Activated CD4-positive, alpha-beta T cell treated with anti-CD3 and anti-CD28 coated beads for 1 hour (primary cell): Measurements from ENCODE around the gene CTNNA1.
"Not testable (repeated sequence)": the region's sequence is repeated elsewhere in the genome, so short reads cannot be mapped to it uniquely, and the experiment has no call there.

Experiments used
- DNase-seq: peaks from one replicate; pipeline ENCODE4 v3.0.0-alpha.2; 2020

CTNNA1 gene

GRCh38 chr5:138820695-138821094, 67.5 kb downstream of the CTNNA1 start:
- no peak for DNase-seq

DNA sequence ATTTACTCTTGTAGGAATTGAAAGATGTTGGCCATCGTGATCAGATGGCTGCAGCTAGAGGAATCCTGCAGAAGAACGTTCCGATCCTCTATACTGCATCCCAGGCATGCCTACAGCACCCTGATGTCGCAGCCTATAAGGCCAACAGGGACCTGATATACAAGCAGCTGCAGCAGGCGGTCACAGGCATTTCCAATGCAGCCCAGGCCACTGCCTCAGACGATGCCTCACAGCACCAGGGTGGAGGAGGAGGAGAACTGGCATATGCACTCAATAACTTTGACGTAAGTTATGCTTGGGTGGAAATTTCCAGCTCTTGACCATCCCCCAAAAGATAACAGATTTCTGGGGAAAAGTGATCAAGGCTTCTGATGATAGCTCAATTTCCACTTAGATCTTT, 71.3 kb downstream of the CTNNA1 start:
- no peak for DNase-seq

DNA sequence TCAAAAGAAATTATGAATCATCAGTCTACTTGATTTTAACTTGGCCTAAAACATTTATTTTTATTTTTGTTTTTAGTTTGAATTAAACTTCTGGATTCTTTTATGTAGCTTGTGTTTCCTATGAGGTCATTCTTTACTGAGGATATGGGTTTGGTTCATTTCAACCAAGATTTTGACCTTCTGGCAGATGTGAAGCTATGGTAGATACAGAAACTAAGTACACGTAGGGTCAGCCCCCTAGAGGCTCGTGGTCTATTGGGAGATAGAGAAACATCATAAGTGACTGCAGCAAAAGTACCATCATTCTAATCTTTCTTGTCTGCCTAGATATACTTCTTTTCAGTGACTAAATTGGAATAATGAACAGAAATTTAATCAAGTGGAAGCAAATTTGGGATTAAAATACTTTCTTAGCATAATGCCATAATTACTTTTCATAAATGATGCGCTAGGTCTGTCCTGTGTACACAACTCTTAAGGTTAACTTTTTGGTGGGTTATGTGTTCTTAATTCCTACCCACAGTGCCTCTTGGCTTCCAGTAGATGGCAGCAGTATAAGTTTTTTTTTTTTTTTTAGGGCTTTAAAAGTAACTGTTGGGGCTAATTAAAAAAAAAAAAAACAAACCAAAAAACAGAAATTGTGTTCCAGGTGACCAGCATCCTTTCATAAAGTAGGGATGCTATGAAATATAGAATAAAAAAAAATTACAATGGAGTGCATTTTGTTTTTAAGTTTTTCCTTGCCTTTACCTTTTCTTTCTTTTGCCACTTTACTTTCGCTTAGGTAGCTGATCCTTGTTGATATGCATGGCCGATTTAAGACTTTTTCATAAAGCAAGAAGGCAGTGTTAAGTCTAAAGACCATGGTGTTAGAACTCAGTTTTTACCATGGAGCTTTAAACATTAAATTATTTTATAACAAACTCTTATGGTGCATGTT, 72.0 kb downstream of the CTNNA1 start:
- no peak for DNase-seq

DNA sequence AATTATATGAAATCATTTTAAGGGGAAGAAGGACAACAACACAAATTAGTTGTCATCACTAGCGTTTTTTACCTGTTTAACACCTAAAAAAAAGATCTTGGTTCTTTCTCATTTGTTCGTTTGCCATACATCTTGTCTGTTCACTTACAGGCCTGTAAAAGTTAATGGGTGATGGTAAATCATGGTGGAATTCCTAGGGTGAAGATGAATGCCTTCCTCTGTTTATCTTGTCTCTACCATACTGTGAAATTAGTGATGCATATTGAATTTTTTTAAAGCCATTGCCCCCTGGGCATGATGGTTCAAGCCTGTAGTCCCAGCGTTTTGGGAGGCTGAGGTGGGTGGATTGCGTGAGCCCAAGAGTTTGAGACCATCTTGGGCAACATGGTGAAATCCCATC, 75.3 kb downstream of the CTNNA1 start:
- no peak for DNase-seq

GRCh38 chr5:138829341-138829740, 76.1 kb downstream of the CTNNA1 start:
- DNase-seq = no peak

DNA sequence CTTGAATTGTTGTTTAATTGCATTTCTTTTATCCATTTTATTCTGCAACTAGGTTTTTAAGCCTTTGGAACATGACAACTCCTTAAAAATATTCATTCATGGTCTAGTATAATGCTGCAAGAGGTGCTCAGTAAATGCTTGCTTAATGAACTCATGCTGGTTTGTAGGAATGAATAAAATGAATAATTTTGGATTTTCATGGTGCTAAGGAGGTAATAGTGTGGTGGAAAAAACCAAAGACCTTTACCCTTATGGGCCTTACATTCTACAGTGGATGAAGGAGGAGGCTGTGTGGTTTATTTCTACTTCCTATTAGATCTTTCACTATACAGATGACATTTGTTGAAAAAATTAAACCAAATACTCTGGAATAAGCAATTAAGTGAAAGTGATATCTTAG, 78.5 kb downstream of the CTNNA1 start:
- DNase-seq = no peak

DNA sequence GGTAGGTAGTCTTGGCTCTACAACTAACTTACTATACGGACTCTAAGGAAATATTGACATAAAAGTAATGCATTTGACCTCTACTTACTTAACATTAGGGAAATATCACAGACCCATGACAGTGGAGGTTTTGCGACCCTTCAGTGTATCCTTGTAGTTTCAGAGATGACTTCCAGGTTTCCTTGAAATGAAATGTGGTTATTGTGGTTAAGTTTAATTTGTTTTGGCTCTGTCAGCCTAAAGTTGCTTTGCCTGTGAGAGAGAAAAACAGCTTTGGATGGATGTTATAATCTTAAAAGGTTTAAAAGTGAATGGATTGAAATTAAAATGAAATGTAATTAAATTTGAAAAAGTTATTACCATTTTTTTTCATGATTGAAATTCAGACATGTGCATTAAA, 79.0 kb downstream of the CTNNA1 start:
- no peak for DNase-seq

GRCh38 chr5:138833080-138833479, 79.9 kb downstream of the CTNNA1 start:
- DNase-seq = no peak

DNA sequence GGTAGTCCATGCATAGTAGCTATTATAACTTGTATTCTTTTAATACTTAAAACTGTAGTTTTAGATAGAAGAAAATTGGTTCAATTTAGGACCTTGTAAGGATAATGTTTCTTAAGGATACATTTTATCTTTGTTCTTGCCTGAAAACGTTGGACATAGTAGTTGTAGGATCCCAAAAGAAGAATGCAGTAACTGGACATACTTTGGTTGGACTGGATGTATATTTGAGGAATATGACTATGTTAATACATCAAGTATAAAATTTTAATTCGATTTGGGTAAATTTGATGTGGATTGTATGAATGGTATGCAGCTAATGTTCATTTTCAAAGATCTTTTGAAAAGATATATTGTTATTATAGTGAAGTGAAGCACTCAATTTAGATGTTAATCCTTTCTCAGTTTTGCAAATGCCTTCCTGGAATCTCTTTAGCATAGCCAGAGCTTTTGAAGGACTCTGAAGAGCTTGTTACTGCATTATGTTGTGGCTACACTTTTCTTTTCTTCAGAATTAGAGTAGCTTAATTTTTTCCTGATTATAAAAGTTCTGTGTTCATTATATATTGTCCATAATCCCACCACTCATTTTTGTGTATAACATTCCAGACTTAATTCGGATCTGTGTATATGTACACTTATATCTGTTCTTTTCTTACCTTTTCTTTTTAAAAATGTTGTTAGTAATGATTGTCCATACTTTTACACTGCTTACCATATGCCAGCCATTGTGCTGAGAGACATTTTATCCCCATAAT, 80.7 kb downstream of the CTNNA1 start:
- DNase-seq = no peak

- not testable (repeated sequence) for DNase-seq
Measured at GRCh38 chr5:138834853-138835252, 81.6 kb downstream of the CTNNA1 start.

DNA sequence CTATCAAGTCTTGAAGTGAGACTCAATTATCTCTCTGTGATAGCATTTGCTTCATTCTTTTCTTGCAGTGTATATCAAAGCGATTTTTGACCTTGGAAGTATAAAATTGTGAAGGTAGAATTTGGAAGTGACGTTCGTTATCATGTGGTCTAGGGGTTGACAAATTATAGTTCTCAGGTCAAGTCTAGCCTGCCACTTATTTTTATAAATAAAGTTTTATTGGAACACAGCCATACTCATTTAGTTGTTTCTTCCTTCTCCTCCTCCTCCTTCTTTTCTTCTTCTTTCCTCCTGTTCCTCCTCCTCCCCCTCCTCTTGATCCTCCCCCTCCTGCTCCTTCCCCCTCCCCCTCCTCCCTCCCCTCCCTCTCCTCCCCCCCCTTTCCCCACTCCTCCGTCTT, 83.9 kb downstream of the CTNNA1 start:
- no peak for DNase-seq

DNA sequence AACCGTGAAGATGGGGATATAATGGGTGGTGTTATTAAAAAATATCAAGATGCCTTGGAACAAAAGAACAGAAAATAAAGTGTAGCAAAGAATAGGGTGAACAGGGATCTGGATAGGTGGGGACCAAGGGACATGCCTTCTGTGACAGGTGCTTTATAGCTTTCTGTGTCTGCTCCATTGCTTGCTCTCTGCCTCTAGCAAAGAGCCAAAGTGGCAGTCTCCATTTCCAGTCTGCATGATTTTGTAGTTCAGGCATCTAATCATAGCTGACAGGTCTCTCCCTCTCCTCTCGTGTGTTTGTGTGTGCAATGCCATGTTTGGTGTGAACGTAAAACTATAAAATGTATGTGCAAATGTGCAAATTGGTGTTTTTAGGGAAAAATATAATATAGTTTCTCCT, 86.9 kb downstream of the CTNNA1 start:
- no peak for DNase-seq

DNA sequence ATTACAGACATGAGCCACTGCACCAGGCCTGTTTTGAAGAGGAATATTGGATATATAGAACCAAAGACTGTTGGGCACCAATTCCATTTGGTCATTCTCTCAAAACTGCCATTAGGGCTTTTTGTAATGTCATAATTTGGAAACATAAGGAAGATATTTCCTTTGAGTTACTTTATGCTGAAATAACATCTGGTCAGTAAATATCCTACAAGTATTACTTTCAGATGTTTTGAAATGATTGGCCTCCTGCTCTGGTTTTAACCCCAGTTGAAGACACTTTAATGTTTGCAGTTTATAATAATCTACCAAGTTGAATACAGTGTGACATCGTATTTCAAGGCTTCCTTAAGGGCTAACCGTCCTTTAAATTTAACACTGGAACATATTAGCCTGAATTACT, 88.3 kb downstream of the CTNNA1 start:
- no peak for DNase-seq

DNA sequence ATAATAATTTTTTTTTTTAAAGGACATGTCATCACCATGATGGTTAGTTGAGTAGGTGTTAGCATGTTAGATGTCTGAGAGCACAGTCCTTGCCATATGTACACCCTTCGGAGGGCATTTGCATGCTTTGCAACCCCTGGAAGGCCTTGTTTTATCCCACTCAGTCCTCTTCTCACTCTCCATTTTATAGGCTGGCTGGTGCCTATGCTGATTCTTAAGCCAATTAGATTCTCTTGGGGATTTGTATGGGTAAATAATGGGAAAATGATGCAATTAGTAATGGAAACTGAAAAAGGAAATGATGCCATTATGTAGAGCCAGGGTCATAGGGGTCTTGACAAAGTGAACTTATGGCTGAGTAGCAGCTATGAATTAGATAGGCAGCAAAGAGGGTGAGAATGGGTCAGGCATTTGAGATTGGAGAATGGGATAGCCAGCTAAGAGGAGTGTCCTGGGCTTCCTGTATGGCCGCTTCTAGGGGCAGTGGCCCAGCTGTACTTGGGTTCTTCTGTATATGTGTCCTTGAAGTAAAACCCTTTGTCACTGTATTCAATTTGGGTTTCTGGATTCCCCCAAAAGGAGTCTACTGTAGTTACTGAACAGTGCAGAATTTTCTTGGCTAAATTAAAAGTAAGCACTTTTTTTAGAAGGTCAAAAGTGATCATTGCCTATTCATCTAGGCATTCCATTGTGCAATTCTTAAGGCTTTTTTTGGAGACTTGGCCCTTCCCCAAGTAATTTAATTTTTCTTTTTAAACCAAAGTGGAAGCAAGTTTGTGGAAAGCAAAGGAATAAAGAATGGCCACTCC, 90.3 kb downstream of the CTNNA1 start:
- DNase-seq = no peak

- DNase-seq = no peak
Measured at GRCh38 chr5:138844125-138844461, 90.9 kb downstream of the CTNNA1 start.

- DNase-seq = no peak
Measured at GRCh38 chr5:138844812-138845513, 91.7 kb downstream of the CTNNA1 start.

GRCh38 chr5:138849439-138849838, 96.2 kb downstream of the CTNNA1 start:
- DNase-seq = no peak

- no peak for DNase-seq
Measured at GRCh38 chr5:138849882-138850281, 96.7 kb downstream of the CTNNA1 start.

- DNase-seq = no peak
Measured at GRCh38 chr5:138850865-138851435, 97.7 kb downstream of the CTNNA1 start.

DNA sequence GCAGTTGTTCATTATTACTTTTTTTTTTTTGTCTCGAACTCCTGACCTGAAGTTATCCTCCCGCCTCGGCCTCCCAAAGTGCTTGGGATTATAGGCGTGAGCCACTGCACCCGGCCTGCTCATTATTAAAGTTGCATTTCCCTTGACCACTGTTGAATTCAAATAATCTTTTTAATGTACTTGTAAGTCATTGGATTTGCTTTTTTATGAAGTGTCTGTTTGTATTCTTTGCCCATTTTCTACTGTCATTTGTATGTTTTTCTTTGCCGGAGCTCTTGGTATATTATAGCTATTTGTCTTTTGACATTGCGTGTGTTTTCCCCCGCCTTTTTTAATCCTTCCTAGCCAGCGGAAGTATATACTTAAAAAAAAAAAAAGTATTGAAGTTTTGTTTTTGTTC, 99.9 kb downstream of the CTNNA1 start:
- DNase-seq = no peak

- no peak for DNase-seq
Measured at GRCh38 chr5:138867011-138867410, 113.8 kb downstream of the CTNNA1 start.

DNA sequence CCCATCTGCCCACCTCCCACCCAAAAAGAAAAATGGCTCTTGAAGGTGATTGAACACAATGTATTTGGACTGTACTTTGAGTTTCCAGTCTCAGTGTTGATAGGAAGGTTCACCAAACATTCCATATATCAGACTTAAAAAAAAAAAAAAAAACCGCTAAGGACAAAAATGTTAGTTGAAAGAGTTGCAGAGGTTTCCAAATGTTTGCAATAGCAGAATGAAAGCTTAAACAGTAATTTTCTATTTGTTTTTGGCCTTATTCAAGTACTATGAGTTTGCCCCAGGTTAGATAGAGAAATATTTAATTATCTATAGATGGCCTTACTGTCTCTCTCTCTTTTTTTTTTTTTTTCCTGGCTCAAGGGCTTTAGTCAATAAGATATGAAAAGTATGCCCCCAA, 115.8 kb downstream of the CTNNA1 start:
- DNase-seq = no peak
